Measurements from ENCODE around the gene ADCY2.

Gene ADCY2

GRCh38 chr5:7762267-7762666, 366.3 kb downstream of the ADCY2 start:
- H3K4me1 ChIP-seq (ENCODE audit: control insufficient read depth, insufficient read depth, low read length): no peaks in the 10 kb centered on the region
- no peaks in the 10 kb centered on the region for H3K36me3 ChIP-seq (ENCODE audit: control insufficient read depth, insufficient read depth, low read length)
- H3K9ac ChIP-seq (ENCODE audit: low read length): no peak overlapping the region
- no peaks in the 10 kb centered on the region for H3K9me3 ChIP-seq (ENCODE audit: control insufficient read depth, low read length)
- H3K4me3 ChIP-seq (ENCODE audit: low read length): no peak overlapping the region
- no peaks in the 10 kb centered on the region for H3K27me3 ChIP-seq (ENCODE audit: control insufficient read depth, insufficient read depth, low read length)

- Histone ChIP-seq H3K9me3 (ENCODE audit: control insufficient read depth, low read length) (no peaks in the 10 kb centered on the region), H3K36me3 (ENCODE audit: control insufficient read depth, insufficient read depth, low read length) (no peaks in the 10 kb centered on the region), H3K27me3 (ENCODE audit: control insufficient read depth, insufficient read depth, low read length) (no peaks in the 10 kb centered on the region), H3K9ac (ENCODE audit: low read length) (no peak overlapping the region), H3K4me1 (ENCODE audit: control insufficient read depth, insufficient read depth, low read length) (no peaks in the 10 kb centered on the region), H3K4me3 (ENCODE audit: low read length) (no peak overlapping the region)
Observed at GRCh38 chr5:7763621-7764072, 367.7 kb downstream of the ADCY2 start.

GRCh38 chr5:7764452-7764851, 368.5 kb downstream of the ADCY2 start:
- Histone ChIP-seq H3K4me1 (ENCODE audit: control insufficient read depth, insufficient read depth, low read length) (no peaks in the 10 kb centered on the region), H3K27me3 (ENCODE audit: control insufficient read depth, insufficient read depth, low read length) (no peaks in the 10 kb centered on the region), H3K4me3 (ENCODE audit: low read length) (no peak overlapping the region), H3K9me3 (ENCODE audit: control insufficient read depth, low read length) (no peaks in the 10 kb centered on the region), H3K36me3 (ENCODE audit: control insufficient read depth, insufficient read depth, low read length) (no peaks in the 10 kb centered on the region), H3K9ac (ENCODE audit: low read length) (no peak overlapping the region)

- H3K9ac ChIP-seq (ENCODE audit: low read length): no peak overlapping the region
- no peaks in the 10 kb centered on the region for H3K27me3 ChIP-seq (ENCODE audit: control insufficient read depth, insufficient read depth, low read length)
- H3K9me3 ChIP-seq (ENCODE audit: control insufficient read depth, low read length): no peaks in the 10 kb centered on the region
- H3K4me1 ChIP-seq (ENCODE audit: control insufficient read depth, insufficient read depth, low read length): no peaks in the 10 kb centered on the region
- H3K36me3 ChIP-seq (ENCODE audit: control insufficient read depth, insufficient read depth, low read length): no peaks in the 10 kb centered on the region
- no peak overlapping the region for H3K4me3 ChIP-seq (ENCODE audit: low read length)
Observed at GRCh38 chr5:7770436-7770835, 374.5 kb downstream of the ADCY2 start.

GRCh38 chr5:7772141-7772540, 376.2 kb downstream of the ADCY2 start:
- Histone ChIP-seq H3K9me3 (ENCODE audit: control insufficient read depth, low read length) (no peaks in the 10 kb centered on the region), H3K4me1 (ENCODE audit: control insufficient read depth, insufficient read depth, low read length) (no peaks in the 10 kb centered on the region), H3K9ac (ENCODE audit: low read length) (no peak overlapping the region), H3K4me3 (ENCODE audit: low read length) (no peak overlapping the region), H3K36me3 (ENCODE audit: control insufficient read depth, insufficient read depth, low read length) (no peaks in the 10 kb centered on the region), H3K27me3 (ENCODE audit: control insufficient read depth, insufficient read depth, low read length) (no peaks in the 10 kb centered on the region)

- Histone ChIP-seq H3K4me1 (ENCODE audit: control insufficient read depth, insufficient read depth, low read length) (no peaks in the 10 kb centered on the region), H3K27me3 (ENCODE audit: control insufficient read depth, insufficient read depth, low read length) (no peaks in the 10 kb centered on the region), H3K9me3 (ENCODE audit: control insufficient read depth, low read length) (no peaks in the 10 kb centered on the region), H3K36me3 (ENCODE audit: control insufficient read depth, insufficient read depth, low read length) (no peaks in the 10 kb centered on the region), H3K9ac (ENCODE audit: low read length) (no peak overlapping the region), H3K4me3 (ENCODE audit: low read length) (no peak overlapping the region)
Observed at GRCh38 chr5:7773178-7773577, 377.2 kb downstream of the ADCY2 start.

- H3K4me1 ChIP-seq (ENCODE audit: control insufficient read depth, insufficient read depth, low read length): no peaks in the 10 kb centered on the region
- H3K36me3 ChIP-seq (ENCODE audit: control insufficient read depth, insufficient read depth, low read length): no peaks in the 10 kb centered on the region
- no peak overlapping the region for H3K4me3 ChIP-seq (ENCODE audit: low read length)
- H3K9me3 ChIP-seq (ENCODE audit: control insufficient read depth, low read length): no peaks in the 10 kb centered on the region
- no peaks in the 10 kb centered on the region for H3K27me3 ChIP-seq (ENCODE audit: control insufficient read depth, insufficient read depth, low read length)
- H3K9ac ChIP-seq (ENCODE audit: low read length): no peak overlapping the region
Observed at GRCh38 chr5:7776442-7776841, 380.5 kb downstream of the ADCY2 start.

GRCh38 chr5:7779019-7780005, 383.4 kb downstream of the ADCY2 start:
- Histone ChIP-seq H3K9me3 (ENCODE audit: control insufficient read depth, low read length) (no peaks in the 10 kb centered on the region), H3K9ac (ENCODE audit: low read length) (no peak overlapping the region), H3K36me3 (ENCODE audit: control insufficient read depth, insufficient read depth, low read length) (no peaks in the 10 kb centered on the region), H3K27me3 (ENCODE audit: control insufficient read depth, insufficient read depth, low read length) (no peaks in the 10 kb centered on the region), H3K4me1 (ENCODE audit: control insufficient read depth, insufficient read depth, low read length) (no peaks in the 10 kb centered on the region), H3K4me3 (ENCODE audit: low read length) (no peak overlapping the region)

GRCh38 chr5:7781899-7782298, 386.0 kb downstream of the ADCY2 start:
- Histone ChIP-seq H3K9me3 (ENCODE audit: control insufficient read depth, low read length) (no peaks in the 10 kb centered on the region), H3K27me3 (ENCODE audit: control insufficient read depth, insufficient read depth, low read length) (peaks cover 5% of the 10 kb centered on the region), H3K36me3 (ENCODE audit: control insufficient read depth, insufficient read depth, low read length) (no peaks in the 10 kb centered on the region), H3K9ac (ENCODE audit: low read length) (no peak overlapping the region), H3K4me1 (ENCODE audit: control insufficient read depth, insufficient read depth, low read length) (no peaks in the 10 kb centered on the region), H3K4me3 (ENCODE audit: low read length) (no peak overlapping the region)

- Histone ChIP-seq H3K9ac (ENCODE audit: low read length) (no peak overlapping the region), H3K9me3 (ENCODE audit: control insufficient read depth, low read length) (no peaks in the 10 kb centered on the region), H3K4me1 (ENCODE audit: control insufficient read depth, insufficient read depth, low read length) (no peaks in the 10 kb centered on the region), H3K27me3 (ENCODE audit: control insufficient read depth, insufficient read depth, low read length) (peaks cover 5% of the 10 kb centered on the region), H3K36me3 (ENCODE audit: control insufficient read depth, insufficient read depth, low read length) (no peaks in the 10 kb centered on the region), H3K4me3 (ENCODE audit: low read length) (no peak overlapping the region)
Observed at GRCh38 chr5:7784683-7785380, 388.9 kb downstream of the ADCY2 start.

- Histone ChIP-seq H3K4me1 (ENCODE audit: control insufficient read depth, insufficient read depth, low read length) (no peaks in the 10 kb centered on the region), H3K9me3 (ENCODE audit: control insufficient read depth, low read length) (no peaks in the 10 kb centered on the region), H3K36me3 (ENCODE audit: control insufficient read depth, insufficient read depth, low read length) (no peaks in the 10 kb centered on the region), H3K27me3 (ENCODE audit: control insufficient read depth, insufficient read depth, low read length) (peaks cover 5% of the 10 kb centered on the region), H3K9ac (ENCODE audit: low read length) (no peak overlapping the region), H3K4me3 (ENCODE audit: low read length) (no peak overlapping the region)
Observed at GRCh38 chr5:7787770-7788169, 391.8 kb downstream of the ADCY2 start.

- H3K27me3 ChIP-seq (ENCODE audit: control insufficient read depth, insufficient read depth, low read length): peaks cover 5% of the 10 kb centered on the region
- H3K9me3 ChIP-seq (ENCODE audit: control insufficient read depth, low read length): no peaks in the 10 kb centered on the region
- no peak overlapping the region for H3K4me3 ChIP-seq (ENCODE audit: low read length)
- no peaks in the 10 kb centered on the region for H3K4me1 ChIP-seq (ENCODE audit: control insufficient read depth, insufficient read depth, low read length)
- no peak overlapping the region for H3K9ac ChIP-seq (ENCODE audit: low read length)
- no peaks in the 10 kb centered on the region for H3K36me3 ChIP-seq (ENCODE audit: control insufficient read depth, insufficient read depth, low read length)
Observed at GRCh38 chr5:7789567-7789966, 393.6 kb downstream of the ADCY2 start.

All from mucosa of stomach (tissue), 1 donor.